Measurements from ENCODE around the gene MT1HL1.

MT1HL1 gene

GRCh38 chr1:237013608-237014007 lies 9.4 kb upstream of the MT1HL1 start:
- Histone ChIP-seq H3K27me3 (no peaks in the 10 kb centered on the region), H3K36me3 (no peaks in the 10 kb centered on the region), H3K9me3 (no peaks in the 10 kb centered on the region), H3K4me3 (ENCODE audit: low read depth, low read length) (no peak overlapping the region), H3K4me1 (no peaks in the 10 kb centered on the region; the same call in 1 of the 2 replicates)
- no peak for DNase-seq
- TF ChIP-seq CTCF (IDR thresholded peaks at IDR 0.05; ENCODE audit: low read depth, low read length) = no peak

- H3K4me1 ChIP-seq = no peaks in the 10 kb centered on the region; the same call in 1 of the 2 replicates
- H3K4me3 ChIP-seq (ENCODE audit: low read depth, low read length) = no peak overlapping the region
- no peaks in the 10 kb centered on the region for H3K27me3 ChIP-seq
- H3K36me3 ChIP-seq = no peaks in the 10 kb centered on the region
- no peak for TF ChIP-seq CTCF (IDR thresholded peaks at IDR 0.05; ENCODE audit: low read depth, low read length)
- peak; percentile 33 for DNase-seq
- H3K9me3 ChIP-seq = no peaks in the 10 kb centered on the region
Measured at GRCh38 chr1:237012788-237013383, 8.6 kb upstream of the MT1HL1 start.

- Histone ChIP-seq H3K4me1 (no peaks in the 10 kb centered on the region; the same call in 1 of the 2 replicates), H3K27me3 (no peaks in the 10 kb centered on the region), H3K4me3 (ENCODE audit: low read depth, low read length) (no peak overlapping the region), H3K9me3 (no peaks in the 10 kb centered on the region), H3K36me3 (no peaks in the 10 kb centered on the region)
- DNase-seq = no peak
- no peak for TF ChIP-seq CTCF (IDR thresholded peaks at IDR 0.05; ENCODE audit: low read depth, low read length)
Measured at GRCh38 chr1:237012361-237012760, 8.1 kb upstream of the MT1HL1 start.

GRCh38 chr1:237011432-237011831 lies 7.2 kb upstream of the MT1HL1 start:
- Histone ChIP-seq H3K27me3 (no peaks in the 10 kb centered on the region), H3K36me3 (no peaks in the 10 kb centered on the region), H3K4me3 (ENCODE audit: low read depth, low read length) (no peak overlapping the region), H3K4me1 (no peaks in the 10 kb centered on the region; the same call in 1 of the 2 replicates), H3K9me3 (no peaks in the 10 kb centered on the region)
- no peak for TF ChIP-seq CTCF (IDR thresholded peaks at IDR 0.05; ENCODE audit: low read depth, low read length)
- DNase-seq = no peak

GRCh38 chr1:237009611-237010010 lies 5.4 kb upstream of the MT1HL1 start:
- Histone ChIP-seq H3K36me3 (no peaks in the 10 kb centered on the region), H3K4me3 (ENCODE audit: low read depth, low read length) (no peak overlapping the region), H3K27me3 (no peaks in the 10 kb centered on the region), H3K4me1 (no peaks in the 10 kb centered on the region; the same call in 1 of the 2 replicates), H3K9me3 (no peaks in the 10 kb centered on the region)
- TF ChIP-seq CTCF (IDR thresholded peaks at IDR 0.05; ENCODE audit: low read depth, low read length) = no peak
- no peak for DNase-seq

- H3K9me3 ChIP-seq = no peaks in the 10 kb centered on the region
- DNase-seq = no peak
- no peak for TF ChIP-seq CTCF (IDR thresholded peaks at IDR 0.05; ENCODE audit: low read depth, low read length)
- no peaks in the 10 kb centered on the region for H3K36me3 ChIP-seq
- no peaks in the 10 kb centered on the region for H3K4me1 ChIP-seq
- peaks cover 5% of the 10 kb centered on the region for H3K27me3 ChIP-seq
- H3K4me3 ChIP-seq (ENCODE audit: low read depth, low read length) = no peak overlapping the region
Measured at GRCh38 chr1:237007147-237007881, 3.1 kb upstream of the MT1HL1 start.

Measured in BE2C (cell line).